HL-60 (cell line): ENCODE measurements around the gene CYP26B1.

Experiments
- GABPA ChIP-seq: IDR thresholded peaks from 2 replicates; pipeline ENCODE4 v1.6.1; 2012; ENCODE audit warnings: low read depth
- POLR2AphosphoS5 ChIP-seq: IDR thresholded peaks from 2 replicates; pipeline ENCODE4 v1.6.1; 2012; ENCODE audit warnings: low read depth
- TF ChIP-seq, protein P1 (sequence below): IDR thresholded peaks from one replicate; pipeline ENCODE4 v1.5.1; 2011; ENCODE audit warnings: low read length, control low read depth, inconsistent platforms; ENCODE audit not compliant: insufficient read depth
- TF ChIP-seq, protein P2 (sequence below): IDR thresholded peaks from 2 replicates; pipeline ENCODE4 v1.6.1; 2012; ENCODE audit warnings: low read depth; ENCODE audit not compliant: insufficient replicate concordance

DNA sequence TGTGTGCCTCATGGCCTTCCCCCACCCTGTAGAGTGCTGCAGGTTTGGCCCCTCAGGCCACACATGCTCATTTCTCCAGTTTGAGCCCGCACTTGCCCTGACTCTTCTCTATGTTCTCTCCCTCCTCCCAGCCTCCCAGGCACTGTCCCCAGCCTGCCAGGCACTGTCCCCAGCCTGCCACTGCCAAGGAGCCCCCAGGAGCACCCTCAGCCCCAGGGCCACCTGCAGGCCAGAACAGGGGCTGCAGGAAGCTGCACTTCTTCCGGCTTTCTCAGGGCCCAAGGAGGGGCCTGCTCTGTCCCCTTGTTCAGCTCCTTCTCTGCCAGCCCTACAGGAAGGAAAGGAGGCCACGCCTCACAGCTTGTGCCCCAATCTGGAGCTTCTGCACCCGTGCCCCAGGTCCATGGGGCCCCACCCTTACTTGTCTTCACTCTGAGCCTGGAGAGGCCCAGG, 31.6 kb downstream of the CYP26B1 start:
- TF ChIP-seq, protein P1, sequence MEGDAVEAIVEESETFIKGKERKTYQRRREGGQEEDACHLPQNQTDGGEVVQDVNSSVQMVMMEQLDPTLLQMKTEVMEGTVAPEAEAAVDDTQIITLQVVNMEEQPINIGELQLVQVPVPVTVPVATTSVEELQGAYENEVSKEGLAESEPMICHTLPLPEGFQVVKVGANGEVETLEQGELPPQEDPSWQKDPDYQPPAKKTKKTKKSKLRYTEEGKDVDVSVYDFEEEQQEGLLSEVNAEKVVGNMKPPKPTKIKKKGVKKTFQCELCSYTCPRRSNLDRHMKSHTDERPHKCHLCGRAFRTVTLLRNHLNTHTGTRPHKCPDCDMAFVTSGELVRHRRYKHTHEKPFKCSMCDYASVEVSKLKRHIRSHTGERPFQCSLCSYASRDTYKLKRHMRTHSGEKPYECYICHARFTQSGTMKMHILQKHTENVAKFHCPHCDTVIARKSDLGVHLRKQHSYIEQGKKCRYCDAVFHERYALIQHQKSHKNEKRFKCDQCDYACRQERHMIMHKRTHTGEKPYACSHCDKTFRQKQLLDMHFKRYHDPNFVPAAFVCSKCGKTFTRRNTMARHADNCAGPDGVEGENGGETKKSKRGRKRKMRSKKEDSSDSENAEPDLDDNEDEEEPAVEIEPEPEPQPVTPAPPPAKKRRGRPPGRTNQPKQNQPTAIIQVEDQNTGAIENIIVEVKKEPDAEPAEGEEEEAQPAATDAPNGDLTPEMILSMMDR = no peak
- TF ChIP-seq POLR2AphosphoS5 (no peak), GABPA (no peak)
- TF ChIP-seq, protein P2, sequence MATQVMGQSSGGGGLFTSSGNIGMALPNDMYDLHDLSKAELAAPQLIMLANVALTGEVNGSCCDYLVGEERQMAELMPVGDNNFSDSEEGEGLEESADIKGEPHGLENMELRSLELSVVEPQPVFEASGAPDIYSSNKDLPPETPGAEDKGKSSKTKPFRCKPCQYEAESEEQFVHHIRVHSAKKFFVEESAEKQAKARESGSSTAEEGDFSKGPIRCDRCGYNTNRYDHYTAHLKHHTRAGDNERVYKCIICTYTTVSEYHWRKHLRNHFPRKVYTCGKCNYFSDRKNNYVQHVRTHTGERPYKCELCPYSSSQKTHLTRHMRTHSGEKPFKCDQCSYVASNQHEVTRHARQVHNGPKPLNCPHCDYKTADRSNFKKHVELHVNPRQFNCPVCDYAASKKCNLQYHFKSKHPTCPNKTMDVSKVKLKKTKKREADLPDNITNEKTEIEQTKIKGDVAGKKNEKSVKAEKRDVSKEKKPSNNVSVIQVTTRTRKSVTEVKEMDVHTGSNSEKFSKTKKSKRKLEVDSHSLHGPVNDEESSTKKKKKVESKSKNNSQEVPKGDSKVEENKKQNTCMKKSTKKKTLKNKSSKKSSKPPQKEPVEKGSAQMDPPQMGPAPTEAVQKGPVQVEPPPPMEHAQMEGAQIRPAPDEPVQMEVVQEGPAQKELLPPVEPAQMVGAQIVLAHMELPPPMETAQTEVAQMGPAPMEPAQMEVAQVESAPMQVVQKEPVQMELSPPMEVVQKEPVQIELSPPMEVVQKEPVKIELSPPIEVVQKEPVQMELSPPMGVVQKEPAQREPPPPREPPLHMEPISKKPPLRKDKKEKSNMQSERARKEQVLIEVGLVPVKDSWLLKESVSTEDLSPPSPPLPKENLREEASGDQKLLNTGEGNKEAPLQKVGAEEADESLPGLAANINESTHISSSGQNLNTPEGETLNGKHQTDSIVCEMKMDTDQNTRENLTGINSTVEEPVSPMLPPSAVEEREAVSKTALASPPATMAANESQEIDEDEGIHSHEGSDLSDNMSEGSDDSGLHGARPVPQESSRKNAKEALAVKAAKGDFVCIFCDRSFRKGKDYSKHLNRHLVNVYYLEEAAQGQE = no peak
